ENCODE data around the gene TNFSF15. TPM values are rescaled to one million over a fixed set of nuclear protein-coding genes. Genes with fewer than 3 reads are reported as not detected.

The TNFSF15 gene
- total and polyA plus RNA-seq, 2 of the 4 experiments (the other 2 are of a cell fraction), result 0.03 to 0.18 TPM

- H4K20me1 ChIP-seq (ENCODE audit: insufficient read depth, low read length), result no peaks in the 10 kb centered on the region
- H3K27ac ChIP-seq (ENCODE audit: insufficient read depth, low read length), result no peak overlapping the region
- H3K4me2 ChIP-seq (ENCODE audit: low read depth, low read length), result no peak overlapping the region
- H3K4me1 ChIP-seq (ENCODE audit: control insufficient read depth, insufficient read depth, low read length), result peaks cover 4% of the 10 kb centered on the region
- no peak overlapping the region for H4K8ac ChIP-seq (ENCODE audit: low read depth in 2 of 2, low read length in 2 of 2)
- no peak overlapping the region for H2AFZ ChIP-seq (replicated peaks; ENCODE audit: low read length, poor library complexity)
- no peak overlapping the region for H3K4me3 ChIP-seq (ENCODE audit: insufficient read depth, low read depth, low read length)
- H3K18ac ChIP-seq (ENCODE audit: low read depth, low read length), result no peak overlapping the region; the same call in 1 of the 2 replicates
- H2BK5ac ChIP-seq (ENCODE audit: low read depth, low read length, poor library complexity, severe bottlenecking), result no peak overlapping the region
- intact Hi-C loops (cut with micrococcal nuclease), result no loop called here
- ChIA-PET POLR2A (ENCODE audit: unreplicated experiment) (no interaction called here), CTCF (interaction anchor here (1.7 kb wide), 1 partner anchor 82 kb away, joined by 6 read pairs; no protein-coding TSS in a partner anchor)
- H3K56ac ChIP-seq (ENCODE audit: extremely low read depth, insufficient read depth, low read length), result no peak overlapping the region
- 17% methylated on average over 1 of the region's 4 CpGs; no CpG with 5 or more reads in 1 of the 2 experiments for WGBS, 2 experiments (ENCODE audit: extremely low coverage in 2 of 2, insufficient read length in 1 of 2)
- no peak overlapping the region for H3K9ac ChIP-seq (ENCODE audit: low read depth, low read length)
- dilution Hi-C loops (cut with HindIII; ENCODE audit: low sequenced_read_pairs, unreplicated experiment), result no loop called here
- BruUV-seq (replicated peaks), result no TSS peak
- H3K27me3 ChIP-seq (ENCODE audit: control insufficient read depth, insufficient read depth, low read length), result peaks cover 29% of the 10 kb centered on the region
- peak; percentile 18 for ATAC-seq (ENCODE audit: low read depth)
- H4K5ac ChIP-seq (ENCODE audit: low read depth, low read length), result no peak overlapping the region; the same call in 1 of the 2 replicates
- H2BK15ac ChIP-seq (ENCODE audit: low read depth, low read length), result no peak overlapping the region
- H3K9me1 ChIP-seq (ENCODE audit: insufficient read depth, low read length), result peaks cover 3% of the 10 kb centered on the region; the same call in 1 of the 2 replicates
- H3K36me3 ChIP-seq (ENCODE audit: control insufficient read depth, insufficient read depth, low read length), result no peaks in the 10 kb centered on the region
- H3K23ac ChIP-seq (ENCODE audit: low read depth, low read length), result no peak overlapping the region
- no peak overlapping the region for H3K14ac ChIP-seq (replicated peaks; ENCODE audit: low read depth, low read length)
- no peak overlapping the region for H3K4ac ChIP-seq (ENCODE audit: low read depth, low read length)
- TF ChIP-seq CHD1 (IDR thresholded peaks at IDR 0.05; ENCODE audit: low read depth, low read length) (no peak), MAFK (IDR thresholded peaks at IDR 0.05; ENCODE audit: low read depth, low read length) (no peak), RCOR1 (IDR thresholded peaks at IDR 0.05; ENCODE audit: insufficient replicate concordance, low read length) (no peak), BHLHE40 (IDR thresholded peaks at IDR 0.05; ENCODE audit: low read depth, low read length) (no peak)
- no peak overlapping the region for H2BK120ac ChIP-seq (ENCODE audit: low read depth, low read length)
- no peak overlapping the region for H2AK9ac ChIP-seq (replicated peaks; ENCODE audit: low read depth, low read length, poor library complexity)
- H3K79me1 ChIP-seq (ENCODE audit: low read depth in 1 of 2, low read length in 2 of 2), result no peaks in the 10 kb centered on the region
- H4K91ac ChIP-seq (ENCODE audit: insufficient read depth, low read depth, low read length), result no peak overlapping the region
- no peak overlapping the region for H2BK20ac ChIP-seq (ENCODE audit: low read depth, low read length)
- in situ Hi-C loops (cut with MboI; ENCODE audit: low sequenced_read_pairs), result no loop called here
- H2AK5ac ChIP-seq (ENCODE audit: low read depth, low read length), result no peak overlapping the region
- no peak for DNase-seq
- H3K9me3 ChIP-seq (ENCODE audit: control insufficient read depth, insufficient read depth, low read length), result no peaks in the 10 kb centered on the region
Observed at GRCh38 chr9:114825126-114825795, 19.4 kb upstream of the TNFSF15 start.

All from IMR-90 (cell line).